ENCODE results near the gene PTPRF.
"Not testable (repeated sequence)": the region's sequence is repeated elsewhere in the genome, so short reads cannot be mapped to it uniquely, and the experiment has no call there.

The PTPRF gene

GRCh38 chr1:43537423-43538142, 6.9 kb downstream of the PTPRF start:
- DNase-seq (ENCODE audit: low read depth in 2 of 3, low spot score in 2 of 3), result no peak

- DNase-seq (ENCODE audit: low read depth in 2 of 3, low spot score in 2 of 3), result no peak
Measured at GRCh38 chr1:43538143-43538487, 7.4 kb downstream of the PTPRF start.

- DNase-seq (ENCODE audit: low read depth in 2 of 3, low spot score in 2 of 3), result no peak
Measured at GRCh38 chr1:43538969-43539368, 8.3 kb downstream of the PTPRF start.

GRCh38 chr1:43539726-43540434, 9.2 kb downstream of the PTPRF start:
- no peak for DNase-seq (ENCODE audit: low read depth in 2 of 3, low spot score in 2 of 3)

GRCh38 chr1:43540653-43541071, 10.0 kb downstream of the PTPRF start:
- DNase-seq (ENCODE audit: low read depth in 2 of 3, low spot score in 2 of 3), result no peak

GRCh38 chr1:43541141-43541540, 10.5 kb downstream of the PTPRF start:
- DNase-seq (ENCODE audit: low read depth in 2 of 3, low spot score in 2 of 3), result no peak

GRCh38 chr1:43541721-43542401, 11.2 kb downstream of the PTPRF start:
- DNase-seq (ENCODE audit: low read depth in 2 of 3, low spot score in 2 of 3), result no peak

GRCh38 chr1:43542527-43543458, 12.1 kb downstream of the PTPRF start:
- no peak for DNase-seq (ENCODE audit: low read depth in 2 of 3, low spot score in 2 of 3)

- no peak for DNase-seq (ENCODE audit: low read depth in 2 of 3, low spot score in 2 of 3)
Measured at GRCh38 chr1:43543567-43543966, 12.9 kb downstream of the PTPRF start.

GRCh38 chr1:43545339-43545694, 14.6 kb downstream of the PTPRF start:
- DNase-seq (ENCODE audit: low read depth in 2 of 3, low spot score in 2 of 3), result no peak

GRCh38 chr1:43545695-43546387, 15.2 kb downstream of the PTPRF start:
- no peak for DNase-seq (ENCODE audit: low read depth in 2 of 3, low spot score in 2 of 3)

- DNase-seq (ENCODE audit: low read depth in 2 of 3, low spot score in 2 of 3), result no peak
Measured at GRCh38 chr1:43546388-43547100, 15.9 kb downstream of the PTPRF start.

- DNase-seq (ENCODE audit: low read depth in 2 of 3, low spot score in 2 of 3), result no peak
Measured at GRCh38 chr1:43547538-43548072, 16.9 kb downstream of the PTPRF start.

- no peak for DNase-seq (ENCODE audit: low read depth in 2 of 3, low spot score in 2 of 3)
Measured at GRCh38 chr1:43548285-43549271, 17.9 kb downstream of the PTPRF start.

- not testable (repeated sequence) for DNase-seq (ENCODE audit: low read depth in 2 of 3, low spot score in 2 of 3)
Measured at GRCh38 chr1:43549394-43549793, 18.7 kb downstream of the PTPRF start.

- peak in 1 of 3 experiments; percentile 19 for DNase-seq (ENCODE audit: low read depth in 2 of 3, low spot score in 2 of 3)
Measured at GRCh38 chr1:43549921-43550597, 19.4 kb downstream of the PTPRF start.

- no peak for DNase-seq (ENCODE audit: low read depth in 2 of 3, low spot score in 2 of 3)
Measured at GRCh38 chr1:43550598-43551246, 20.0 kb downstream of the PTPRF start.
